ENCODE data around the gene CLIP1.

DNA sequence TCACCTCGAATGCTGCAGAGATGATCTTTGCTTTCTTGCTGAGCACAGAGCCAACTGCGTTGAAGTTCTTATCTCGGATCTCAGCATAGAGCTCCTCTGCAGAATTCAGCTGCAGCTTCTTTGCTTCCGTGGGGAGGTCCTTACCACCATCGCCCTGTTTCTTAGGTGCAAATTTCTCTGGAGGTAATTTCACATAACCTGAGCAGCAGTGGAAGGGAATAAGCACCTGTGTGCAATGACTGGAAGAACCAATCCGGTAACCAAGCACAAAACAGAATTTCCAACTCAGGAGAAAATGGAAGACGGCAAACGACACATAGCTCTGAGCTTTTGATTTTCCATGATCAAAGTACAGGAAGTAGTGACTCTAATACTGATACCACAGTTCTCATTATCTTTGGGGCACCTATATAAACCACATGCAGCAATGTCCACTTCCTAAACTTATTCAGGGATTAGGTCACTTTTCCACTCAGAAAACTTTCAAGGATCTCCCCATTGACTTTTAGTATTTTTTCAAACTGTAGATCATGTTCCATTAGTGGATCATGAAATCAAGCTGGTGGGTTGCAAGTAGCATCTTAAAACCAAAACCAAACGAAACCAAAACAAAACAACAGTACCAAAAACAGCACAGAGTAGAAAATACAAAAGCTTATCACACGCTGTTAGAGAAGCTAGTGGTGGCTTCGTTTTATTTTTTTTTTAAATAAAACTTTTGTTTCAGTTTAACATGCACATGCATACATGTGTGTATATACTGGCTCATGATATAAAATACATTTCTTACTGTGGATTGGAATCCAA, 177.7 kb downstream of the CLIP1 start:
- TF ChIP-seq, protein P1, sequence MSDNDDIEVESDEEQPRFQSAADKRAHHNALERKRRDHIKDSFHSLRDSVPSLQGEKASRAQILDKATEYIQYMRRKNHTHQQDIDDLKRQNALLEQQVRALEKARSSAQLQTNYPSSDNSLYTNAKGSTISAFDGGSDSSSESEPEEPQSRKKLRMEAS (IDR thresholded peaks at IDR 0.05; ENCODE audit: low read depth, low read length) = no peak
- TF ChIP-seq, protein P2, sequence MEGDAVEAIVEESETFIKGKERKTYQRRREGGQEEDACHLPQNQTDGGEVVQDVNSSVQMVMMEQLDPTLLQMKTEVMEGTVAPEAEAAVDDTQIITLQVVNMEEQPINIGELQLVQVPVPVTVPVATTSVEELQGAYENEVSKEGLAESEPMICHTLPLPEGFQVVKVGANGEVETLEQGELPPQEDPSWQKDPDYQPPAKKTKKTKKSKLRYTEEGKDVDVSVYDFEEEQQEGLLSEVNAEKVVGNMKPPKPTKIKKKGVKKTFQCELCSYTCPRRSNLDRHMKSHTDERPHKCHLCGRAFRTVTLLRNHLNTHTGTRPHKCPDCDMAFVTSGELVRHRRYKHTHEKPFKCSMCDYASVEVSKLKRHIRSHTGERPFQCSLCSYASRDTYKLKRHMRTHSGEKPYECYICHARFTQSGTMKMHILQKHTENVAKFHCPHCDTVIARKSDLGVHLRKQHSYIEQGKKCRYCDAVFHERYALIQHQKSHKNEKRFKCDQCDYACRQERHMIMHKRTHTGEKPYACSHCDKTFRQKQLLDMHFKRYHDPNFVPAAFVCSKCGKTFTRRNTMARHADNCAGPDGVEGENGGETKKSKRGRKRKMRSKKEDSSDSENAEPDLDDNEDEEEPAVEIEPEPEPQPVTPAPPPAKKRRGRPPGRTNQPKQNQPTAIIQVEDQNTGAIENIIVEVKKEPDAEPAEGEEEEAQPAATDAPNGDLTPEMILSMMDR (IDR thresholded peaks at IDR 0.05; ENCODE audit: low read depth, low read length) = no peak
- TF ChIP-seq POLR2A (IDR thresholded peaks at IDR 0.05; ENCODE audit: extremely low read depth, insufficient read length) = no peak
- no peak for TF ChIP-seq MYC (IDR thresholded peaks at IDR 0.05; ENCODE audit: low read depth, low read length)
